D721Med (cell line): ENCODE results near the gene TMEM92.

Experiments used
- DNase-seq: peaks from one replicate; pipeline ENCODE4 v3.0.0; 2011; ENCODE audit warnings: low spot score; ENCODE audit not compliant: insufficient read length
- FAIRE-seq: peaks from 2 replicates; lab custom pipeline; 2011; peaks lifted over from hg19 to GRCh38; lab: Jason Lieb, UNC
- TF ChIP-seq, protein P1 (sequence below): IDR thresholded peaks from 2 replicates; pipeline ENCODE4 v1.5.1; 2012; ENCODE audit warnings: mild to moderate bottlenecking, control low read depth; ENCODE audit not compliant: insufficient read depth; ENCODE audit errors: missing control alignments

The TMEM92 gene

GRCh38 chr17:50326831-50327364 lies 52.6 kb downstream of the TMEM92 start:
- TF ChIP-seq, protein P1, sequence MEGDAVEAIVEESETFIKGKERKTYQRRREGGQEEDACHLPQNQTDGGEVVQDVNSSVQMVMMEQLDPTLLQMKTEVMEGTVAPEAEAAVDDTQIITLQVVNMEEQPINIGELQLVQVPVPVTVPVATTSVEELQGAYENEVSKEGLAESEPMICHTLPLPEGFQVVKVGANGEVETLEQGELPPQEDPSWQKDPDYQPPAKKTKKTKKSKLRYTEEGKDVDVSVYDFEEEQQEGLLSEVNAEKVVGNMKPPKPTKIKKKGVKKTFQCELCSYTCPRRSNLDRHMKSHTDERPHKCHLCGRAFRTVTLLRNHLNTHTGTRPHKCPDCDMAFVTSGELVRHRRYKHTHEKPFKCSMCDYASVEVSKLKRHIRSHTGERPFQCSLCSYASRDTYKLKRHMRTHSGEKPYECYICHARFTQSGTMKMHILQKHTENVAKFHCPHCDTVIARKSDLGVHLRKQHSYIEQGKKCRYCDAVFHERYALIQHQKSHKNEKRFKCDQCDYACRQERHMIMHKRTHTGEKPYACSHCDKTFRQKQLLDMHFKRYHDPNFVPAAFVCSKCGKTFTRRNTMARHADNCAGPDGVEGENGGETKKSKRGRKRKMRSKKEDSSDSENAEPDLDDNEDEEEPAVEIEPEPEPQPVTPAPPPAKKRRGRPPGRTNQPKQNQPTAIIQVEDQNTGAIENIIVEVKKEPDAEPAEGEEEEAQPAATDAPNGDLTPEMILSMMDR = no peak
- FAIRE-seq = no peak
- DNase-seq = no peak

DNA sequence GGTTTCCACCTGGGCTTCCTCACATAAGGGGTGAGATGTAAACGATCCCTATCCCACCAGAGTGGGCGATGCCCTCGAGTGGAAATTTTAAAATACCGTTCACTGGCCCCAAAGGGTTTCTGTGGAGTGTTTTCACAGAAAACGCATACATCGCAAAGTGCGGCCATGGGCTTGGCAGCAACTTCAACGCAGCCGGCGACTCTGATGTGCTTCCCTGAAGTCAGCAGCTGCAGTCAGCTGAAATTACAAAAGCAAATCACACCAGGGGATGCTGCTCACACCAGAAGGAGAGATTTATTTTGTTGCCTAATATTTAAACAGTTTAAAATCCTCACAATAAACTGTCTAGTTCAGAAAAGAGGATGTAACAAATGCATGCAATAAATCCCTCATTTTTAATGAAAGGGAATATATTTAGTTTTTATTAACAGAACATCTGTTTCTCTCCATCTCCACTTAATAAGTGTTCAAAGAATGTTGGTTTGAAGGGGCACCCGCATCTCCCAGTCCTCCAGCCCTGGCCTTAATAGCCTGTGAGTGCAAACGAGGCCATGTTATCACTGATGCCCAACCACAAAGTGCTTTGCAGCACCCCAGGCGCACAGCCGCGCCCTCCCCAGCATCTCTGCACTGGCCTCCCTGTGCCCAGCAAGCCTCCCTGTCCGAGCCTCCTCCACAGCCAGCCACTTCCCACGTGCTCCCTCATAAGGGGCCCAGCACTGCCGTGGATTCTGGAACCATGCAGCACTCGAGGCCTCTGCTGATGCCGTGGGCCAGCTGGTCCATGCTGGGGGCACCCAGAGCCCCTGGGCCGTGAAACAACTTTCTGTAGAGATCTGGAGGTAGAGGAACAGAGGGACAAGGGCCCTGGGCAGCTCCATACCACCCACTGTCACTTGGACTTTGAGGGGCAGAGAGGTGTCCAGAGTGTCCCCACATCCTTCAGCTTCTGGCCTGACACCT lies 54.4 kb downstream of the TMEM92 start:
- TF ChIP-seq, protein P1 = no peak
- FAIRE-seq (no peak), DNase-seq (no peak)

DNA sequence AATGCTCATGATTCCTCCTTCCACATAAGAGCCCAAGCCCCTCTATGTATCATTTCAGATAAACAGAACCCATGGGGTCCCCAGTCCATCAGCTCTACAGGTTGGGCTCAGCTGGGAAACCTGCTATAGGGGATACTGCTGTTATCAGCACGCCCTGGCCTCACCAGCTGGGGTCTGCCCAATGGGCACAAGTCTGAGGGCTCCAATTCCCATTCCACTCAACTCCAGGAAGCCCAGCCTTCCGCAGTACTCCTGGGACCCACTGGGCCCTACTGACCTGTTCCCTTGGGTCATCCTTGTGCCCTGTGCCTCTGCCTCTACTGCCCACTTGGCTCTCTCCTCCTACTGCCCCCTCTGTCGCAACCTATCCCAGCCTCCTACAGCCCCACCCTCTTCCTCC lies 55.5 kb downstream of the TMEM92 start:
- TF ChIP-seq, protein P1 = no peak
- FAIRE-seq (no peak), DNase-seq (no peak)

- no peak for FAIRE-seq
- DNase-seq = no peak
- TF ChIP-seq, protein P1 = no peak
Observed at GRCh38 chr17:50330151-50330775, 56.0 kb downstream of the TMEM92 start.
